Neuronal stem cell (in vitro differentiated cells): ENCODE measurements around the gene RASSF6.

ENCODE experiments used
- DNase-seq: peaks from one replicate; pipeline ENCODE4 v3.0.0-alpha.2; 2013; ENCODE audit warnings: low spot score
- H2AFZ ChIP-seq: one replicate; pipeline ENCODE4 v1.6.1; 2013; ENCODE audit warnings: mild to moderate bottlenecking, low read length, inconsistent platforms
- H2AK5ac ChIP-seq: 2 replicates; pipeline ENCODE4 v1.6.1; 2013; ENCODE audit warnings: low read depth, mild to moderate bottlenecking, inconsistent platforms, low read length, moderate library complexity, mixed read lengths
- H2BK120ac ChIP-seq: 2 replicates; pipeline ENCODE4 v1.6.1; 2013; ENCODE audit warnings: low read depth, mild to moderate bottlenecking, inconsistent platforms, low read length, moderate library complexity, mixed read lengths
- H2BK12ac ChIP-seq: one replicate; pipeline ENCODE4 v1.6.1; 2013; ENCODE audit warnings: low read length, inconsistent platforms
- H2BK15ac ChIP-seq: 2 replicates; pipeline ENCODE4 v1.6.1; 2013; ENCODE audit warnings: mild to moderate bottlenecking, low read length, inconsistent platforms, mixed read lengths
- H2BK5ac ChIP-seq: one replicate; pipeline ENCODE4 v1.6.1; 2013; ENCODE audit warnings: inconsistent platforms, mild to moderate bottlenecking, low read length, moderate library complexity
- H3K14ac ChIP-seq: one replicate; pipeline ENCODE4 v1.6.1; 2013; ENCODE audit warnings: low read length, inconsistent platforms
- H3K18ac ChIP-seq: 2 replicates; pipeline ENCODE4 v1.6.1; 2013; ENCODE audit warnings: low read length, inconsistent platforms
- H3K23ac ChIP-seq: 2 replicates; pipeline ENCODE4 v1.6.1; 2013; ENCODE audit warnings: low read depth, mild to moderate bottlenecking, mixed read lengths, low read length, inconsistent platforms; ENCODE audit not compliant: poor library complexity
- H3K27ac ChIP-seq: replicated peaks from 3 replicates; pipeline ENCODE4 v1.5.1; 2013; ENCODE audit warnings: low read length, inconsistent platforms
- H3K27me3 ChIP-seq, 3 experiments: 2 replicates each; pipeline ENCODE4 v1.6.1; 2013; ENCODE audit warnings: low read length in 3 of 3, mild to moderate bottlenecking in 2 of 3, inconsistent platforms in 1 of 3, low read depth in 1 of 3, mixed read lengths in 1 of 3, moderate library complexity in 1 of 3; ENCODE audit not compliant: control insufficient read depth in 3 of 3, insufficient read depth in 3 of 3
- H3K36me3 ChIP-seq, 2 donors: replicated peaks in 1 of 2; 2 replicates each; pipeline ENCODE4 v1.6.1; 2013; ENCODE audit warnings: low read length in 2 of 2; ENCODE audit not compliant: control insufficient read depth in 2 of 2, insufficient read depth in 2 of 2
- H3K4ac ChIP-seq: 2 replicates; pipeline ENCODE4 v1.6.1; 2013; ENCODE audit warnings: inconsistent platforms, mild to moderate bottlenecking, low read length, moderate library complexity
- H3K4me1 ChIP-seq, 2 donors: 1 replicate in 1 of 2; 2 replicates in 1 of 2; pipeline ENCODE4 v1.6.1; 2013; ENCODE audit warnings: low read length in 2 of 2, low read depth in 1 of 2; ENCODE audit not compliant: control insufficient read depth in 2 of 2, insufficient read depth in 1 of 2
- H3K4me2 ChIP-seq: one replicate; pipeline ENCODE4 v1.6.1; 2013; ENCODE audit warnings: mild to moderate bottlenecking, low read length, inconsistent platforms; ENCODE audit not compliant: insufficient read depth, poor library complexity, severe bottlenecking
- H3K4me3 ChIP-seq, 2 donors: 2 replicates each; pipeline ENCODE4 v1.5.1; 2013; ENCODE audit warnings: low read length in 2 of 2, mild to moderate bottlenecking in 2 of 2, inconsistent platforms in 1 of 2, moderate library complexity in 1 of 2
- H3K79me1 ChIP-seq: one replicate; pipeline ENCODE4 v1.6.1; 2013; ENCODE audit warnings: low read depth, mild to moderate bottlenecking, inconsistent platforms, low read length, moderate library complexity
- H3K9ac ChIP-seq: one replicate; pipeline ENCODE4 v1.6.1; 2013; ENCODE audit warnings: mild to moderate bottlenecking, low read depth, low read length, inconsistent platforms; ENCODE audit not compliant: poor library complexity
- H3K9me3 ChIP-seq, 2 donors: replicated peaks in 1 of 2; 2 replicates each; pipeline versions ENCODE3 to v1.6.1; 2013; ENCODE audit warnings: low read length in 2 of 2, mild to moderate bottlenecking in 2 of 2, inconsistent platforms in 1 of 2, low read depth in 1 of 2, mixed read lengths in 1 of 2, moderate library complexity in 1 of 2; ENCODE audit not compliant: control insufficient read depth in 2 of 2, insufficient read depth in 1 of 2
- H4K8ac ChIP-seq: one replicate; pipeline ENCODE4 v1.6.1; 2013; ENCODE audit warnings: low read depth, mild to moderate bottlenecking, inconsistent platforms, low read length, moderate library complexity
- H4K91ac ChIP-seq: one replicate; pipeline ENCODE4 v1.6.1; 2013; ENCODE audit warnings: low read length, low read depth, mild to moderate bottlenecking, inconsistent platforms; ENCODE audit not compliant: poor library complexity
- WGBS, 2 donors: extraction: QIAGEN DNeasy Blood & Tissue Kit; methylation state at CpG; one replicate each; pipeline ENCODE4 v1.1.7; 2013; ENCODE audit warnings: missing lambda C conversion rate in 2 of 2, mixed read lengths in 1 of 2; ENCODE audit not compliant: insufficient read length in 2 of 2, insufficient replicate concordance in 1 of 2; ENCODE audit errors: extremely low coverage in 2 of 2; 5-methylcytosine and 5-hydroxymethylcytosine counted together

RASSF6 gene

GRCh38 chr4:73596001-73596400 is 24.2 kb downstream of the RASSF6 start:
- DNase-seq: no peak
- Histone ChIP-seq H3K27ac (no peak overlapping the region), H3K4ac (no peak overlapping the region), H3K9ac (no peak overlapping the region), H3K4me3 (no peak overlapping the region), H2BK15ac (no peak overlapping the region), H3K79me1 (no peaks in the 10 kb centered on the region), H2AFZ (no peak overlapping the region), H2AK5ac (no peak overlapping the region), H3K18ac (no peak overlapping the region), H2BK5ac (no peak overlapping the region), H2BK120ac (no peak overlapping the region), H3K14ac (no peak overlapping the region), H3K36me3 (no peaks in the 10 kb centered on the region), H3K27me3 (no peaks in the 10 kb centered on the region), H3K23ac (no peak overlapping the region), H3K4me2 (no peak overlapping the region), H3K9me3 (no peaks in the 10 kb centered on the region), H4K8ac (no peak overlapping the region), H3K4me1 (peaks cover 0 to 2% of the 10 kb centered on the region in 2 donors), H2BK12ac (no peak overlapping the region), H4K91ac (no peak overlapping the region)
- no CpG with 5 or more reads among the region's 4 CpGs for WGBS, 2 donors

GRCh38 chr4:73593631-73594241 is 26.5 kb downstream of the RASSF6 start:
- no peaks in the 10 kb centered on the region for H3K9me3 ChIP-seq
- no peak overlapping the region for H3K27ac ChIP-seq
- H3K4me2 ChIP-seq: no peak overlapping the region
- peaks cover 0 to 3% of the 10 kb centered on the region in 2 donors for H3K4me1 ChIP-seq
- H3K4ac ChIP-seq: no peak overlapping the region
- DNase-seq: no peak
- H3K36me3 ChIP-seq: no peaks in the 10 kb centered on the region
- no peak overlapping the region for H2BK15ac ChIP-seq
- 100% methylated on average over 3 of the region's 6 CpGs; no CpG with 5 or more reads in 1 of the 2 donors for WGBS, 2 donors
- H4K8ac ChIP-seq: no peak overlapping the region
- no peaks in the 10 kb centered on the region for H3K79me1 ChIP-seq
- H3K4me3 ChIP-seq: no peak overlapping the region
- H2BK120ac ChIP-seq: no peak overlapping the region
- no peak overlapping the region for H2AK5ac ChIP-seq
- H2AFZ ChIP-seq: no peak overlapping the region
- H3K27me3 ChIP-seq: no peaks in the 10 kb centered on the region
- no peak overlapping the region for H3K9ac ChIP-seq
- no peak overlapping the region for H3K23ac ChIP-seq
- H4K91ac ChIP-seq: no peak overlapping the region
- H2BK5ac ChIP-seq: no peak overlapping the region
- no peak overlapping the region for H3K18ac ChIP-seq
- no peak overlapping the region for H3K14ac ChIP-seq
- no peak overlapping the region for H2BK12ac ChIP-seq

GRCh38 chr4:73589887-73590801 is 30.1 kb downstream of the RASSF6 start:
- Histone ChIP-seq H3K36me3 (no peaks in the 10 kb centered on the region), H2BK120ac (no peak overlapping the region), H3K18ac (no peak overlapping the region), H3K79me1 (no peaks in the 10 kb centered on the region), H3K14ac (no peak overlapping the region), H3K27ac (no peak overlapping the region), H2AFZ (no peak overlapping the region), H2AK5ac (no peak overlapping the region), H3K23ac (no peak overlapping the region), H3K9me3 (no peaks in the 10 kb centered on the region), H4K8ac (no peak overlapping the region), H4K91ac (no peak overlapping the region), H3K27me3 (no peaks in the 10 kb centered on the region), H2BK5ac (no peak overlapping the region), H3K9ac (no peak overlapping the region), H3K4me1 (peaks cover 0 to 3% of the 10 kb centered on the region in 2 donors), H2BK15ac (no peak overlapping the region), H3K4me2 (no peak overlapping the region), H3K4me3 (no peak overlapping the region), H3K4ac (no peak overlapping the region), H2BK12ac (no peak overlapping the region)
- WGBS, 2 donors: no CpG with 5 or more reads among the region's 5 CpGs
- DNase-seq: no peak

- no peak overlapping the region for H3K4me3 ChIP-seq
- no peaks in the 10 kb centered on the region for H3K79me1 ChIP-seq
- DNase-seq: no peak
Observed at GRCh38 chr4:73589261-73589847, 30.9 kb downstream of the RASSF6 start.

More at GRCh38 chr4:73589261-73589847, 30.9 kb downstream of the RASSF6 start:
- no peak overlapping the region for H2BK5ac ChIP-seq
- no peak overlapping the region for H3K23ac ChIP-seq
- H3K9me3 ChIP-seq: no peaks in the 10 kb centered on the region
- no peak overlapping the region for H2BK15ac ChIP-seq
- H4K8ac ChIP-seq: no peak overlapping the region
- H3K4ac ChIP-seq: no peak overlapping the region
- H2BK12ac ChIP-seq: no peak overlapping the region
- H3K36me3 ChIP-seq: no peaks in the 10 kb centered on the region
- H3K27me3 ChIP-seq: no peaks in the 10 kb centered on the region
- no peak overlapping the region for H3K4me2 ChIP-seq
- H2AFZ ChIP-seq: no peak overlapping the region
- H3K4me1 ChIP-seq: peaks cover 0 to 3% of the 10 kb centered on the region in 2 donors
- H2BK120ac ChIP-seq: no peak overlapping the region
- no peak overlapping the region for H4K91ac ChIP-seq
- H3K14ac ChIP-seq: no peak overlapping the region
- no peak overlapping the region for H3K9ac ChIP-seq
- no peak overlapping the region for H3K27ac ChIP-seq
- WGBS, 2 donors: no CpG with 5 or more reads among the region's 4 CpGs
- H2AK5ac ChIP-seq: no peak overlapping the region
- no peak overlapping the region for H3K18ac ChIP-seq
